Hepatocyte (in vitro differentiated cells): ENCODE measurements around the gene NEURL2. TPM values are rescaled to one million over a fixed set of nuclear protein-coding genes. Genes with fewer than 3 reads are reported as not detected.

Experiments
- DNase-seq: peaks from one replicate; pipeline ENCODE4 v3.0.0-alpha.2; 2016; ENCODE audit warnings: low spot score
- H2AFZ ChIP-seq: fragments of 200-600 bp; sonication (generic); 2 replicates; pipeline ENCODE4 v1.6.0; 2016; ENCODE audit warnings: antibody characterized with exemption, mild to moderate bottlenecking
- H3K27ac ChIP-seq: fragments of 200-600 bp; sonication (generic); 2 replicates; pipeline ENCODE4 v1.5.1; 2016; ENCODE audit warnings: mild to moderate bottlenecking
- H3K27me3 ChIP-seq: fragments of 200-600 bp; sonication (generic); 2 replicates; pipeline ENCODE4 v1.6.1; 2016
- H3K36me3 ChIP-seq: fragments of 200-600 bp; sonication (generic); replicated peaks from 2 replicates; pipeline ENCODE4 v1.5.1; 2016; ENCODE audit warnings: low read depth; ENCODE audit not compliant: insufficient read depth
- H3K4me1 ChIP-seq: fragments of 200-600 bp; sonication (generic); 2 replicates; pipeline ENCODE4 v1.5.1; 2016; ENCODE audit warnings: mild to moderate bottlenecking, moderate library complexity; ENCODE audit not compliant: insufficient read depth
- H3K4me2 ChIP-seq: fragments of 200-600 bp; sonication (generic); 2 replicates; pipeline ENCODE4 v1.6.0; 2016
- H3K4me3 ChIP-seq: fragments of 200-600 bp; sonication (generic); 2 replicates; pipeline ENCODE4 v1.5.1; 2016; ENCODE audit warnings: mild to moderate bottlenecking
- H3K79me2 ChIP-seq: fragments of 200-600 bp; sonication (generic); 2 replicates; pipeline ENCODE4 v1.6.0; 2017; ENCODE audit warnings: mild to moderate bottlenecking
- H3K9me2 ChIP-seq: fragments of 200-600 bp; sonication (generic); replicated peaks from 2 replicates; pipeline ENCODE4 v1.6.0; 2017; ENCODE audit warnings: mild to moderate bottlenecking; ENCODE audit not compliant: insufficient read depth
- H3K9me3 ChIP-seq: fragments of 200-600 bp; sonication (generic); 2 replicates; pipeline ENCODE4 v1.5.1; 2016; ENCODE audit warnings: low read depth, mild to moderate bottlenecking
- H4K20me1 ChIP-seq: fragments of 200-600 bp; sonication (generic); 2 replicates; pipeline ENCODE4 v1.6.0; 2016; ENCODE audit warnings: mild to moderate bottlenecking; ENCODE audit not compliant: insufficient read depth, poor library complexity, severe bottlenecking
- EZH2 ChIP-seq: fragments of 200-600 bp; sonication (generic); IDR thresholded peaks from 2 replicates; pipeline ENCODE4 v1.6.1; 2016; ENCODE audit warnings: antibody characterized with exemption, mild to moderate bottlenecking, borderline replicate concordance
- EZH2phosphoT487 ChIP-seq: fragments of 200-600 bp; sonication (generic); IDR thresholded peaks from one replicate; pipeline ENCODE4 v1.6.1; 2018; ENCODE audit warnings: antibody characterized with exemption, mild to moderate bottlenecking, low read depth, moderate library complexity; ENCODE audit not compliant: unreplicated experiment, severe bottlenecking
- WGBS: methylation state at CpG from one replicate; pipeline ENCODE4 v1.1.6; 2016; ENCODE audit warnings: low lambda C conversion rate; ENCODE audit errors: missing lambda C conversion rate; 5-methylcytosine and 5-hydroxymethylcytosine counted together
- polyA plus RNA-seq: library from polyadenylated mRNA; unstranded; fragments of >200 nt; fragmentation: Nextera tagmentation; extraction: Ambion mirVana; gene quantifications from 2 replicates; pipeline ENCODE4 v1.2.1, GENCODE V29; 2016
- total RNA-seq: library from RNA; depleted of rRNA; stranded (reverse); fragments of >200 nt; gene quantifications from 2 replicates; pipeline ENCODE4 v1.2.3, GENCODE V29; 2014
- TF ChIP-seq, protein P1 (sequence below): fragments of 200-600 bp; sonication (generic); IDR thresholded peaks from 2 replicates; pipeline ENCODE4 v1.5.1; 2016; ENCODE audit warnings: antibody characterized with exemption, mild to moderate bottlenecking; ENCODE audit not compliant: poor library complexity

NEURL2 gene
- total and polyA plus RNA-seq, 2 experiments from 2014 or later, result 11.7 to 12.8 TPM

DNA sequence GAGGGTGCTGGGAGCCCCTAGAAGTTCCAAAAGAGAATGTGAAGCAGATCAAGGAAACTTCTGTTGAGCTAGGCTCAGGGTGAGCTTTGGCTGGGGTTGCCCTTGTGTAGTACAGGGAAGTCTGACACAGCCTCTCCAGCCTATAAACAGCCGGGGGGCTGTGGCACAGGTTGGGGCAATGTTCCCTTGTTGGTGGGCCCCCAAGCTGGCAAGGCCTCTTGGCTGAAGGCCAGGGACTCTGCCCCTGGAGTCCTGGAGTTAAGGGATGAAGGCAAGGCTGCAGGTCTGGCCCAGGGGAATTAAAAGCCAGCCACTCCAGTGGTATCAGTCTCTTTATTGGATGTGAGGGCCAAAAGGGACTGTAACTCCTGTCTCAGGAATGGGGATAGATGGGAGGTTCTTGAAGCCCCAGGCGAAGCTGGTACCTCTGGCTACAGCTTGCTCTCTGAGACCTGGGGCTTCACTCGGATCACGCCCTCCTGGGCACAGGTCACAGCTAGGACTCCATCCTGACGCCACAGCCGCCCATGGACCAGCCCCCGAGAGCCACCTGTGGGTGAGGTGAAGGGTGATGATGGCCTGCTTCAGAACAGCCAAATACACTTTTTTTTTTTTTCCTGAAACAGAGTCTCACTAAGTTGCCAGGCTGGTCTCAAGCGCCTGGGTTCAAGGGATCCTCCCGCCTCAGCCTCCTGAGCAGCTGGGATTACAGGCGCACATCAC, 49.4 kb downstream of the NEURL2 start:
- Histone ChIP-seq H4K20me1 (no peaks in the 10 kb centered on the region), H3K9me2 (no peaks in the 10 kb centered on the region), H3K27ac (no peak overlapping the region), H3K4me1 (peaks cover 3% of the 10 kb centered on the region), H3K9me3 (no peaks in the 10 kb centered on the region), H3K4me2 (no peak overlapping the region), H2AFZ (no peak overlapping the region), H3K36me3 (no peaks in the 10 kb centered on the region), H3K79me2 (peaks cover 4% of the 10 kb centered on the region), H3K27me3 (no peaks in the 10 kb centered on the region), H3K4me3 (no peak overlapping the region)
- 94% methylated on average over 10 of the region's 10 CpGs for WGBS
- TF ChIP-seq, protein P1, sequence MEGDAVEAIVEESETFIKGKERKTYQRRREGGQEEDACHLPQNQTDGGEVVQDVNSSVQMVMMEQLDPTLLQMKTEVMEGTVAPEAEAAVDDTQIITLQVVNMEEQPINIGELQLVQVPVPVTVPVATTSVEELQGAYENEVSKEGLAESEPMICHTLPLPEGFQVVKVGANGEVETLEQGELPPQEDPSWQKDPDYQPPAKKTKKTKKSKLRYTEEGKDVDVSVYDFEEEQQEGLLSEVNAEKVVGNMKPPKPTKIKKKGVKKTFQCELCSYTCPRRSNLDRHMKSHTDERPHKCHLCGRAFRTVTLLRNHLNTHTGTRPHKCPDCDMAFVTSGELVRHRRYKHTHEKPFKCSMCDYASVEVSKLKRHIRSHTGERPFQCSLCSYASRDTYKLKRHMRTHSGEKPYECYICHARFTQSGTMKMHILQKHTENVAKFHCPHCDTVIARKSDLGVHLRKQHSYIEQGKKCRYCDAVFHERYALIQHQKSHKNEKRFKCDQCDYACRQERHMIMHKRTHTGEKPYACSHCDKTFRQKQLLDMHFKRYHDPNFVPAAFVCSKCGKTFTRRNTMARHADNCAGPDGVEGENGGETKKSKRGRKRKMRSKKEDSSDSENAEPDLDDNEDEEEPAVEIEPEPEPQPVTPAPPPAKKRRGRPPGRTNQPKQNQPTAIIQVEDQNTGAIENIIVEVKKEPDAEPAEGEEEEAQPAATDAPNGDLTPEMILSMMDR, result no peak
- no peak for TF ChIP-seq EZH2
- TF ChIP-seq EZH2phosphoT487, result no peak
- no peak for DNase-seq

DNA sequence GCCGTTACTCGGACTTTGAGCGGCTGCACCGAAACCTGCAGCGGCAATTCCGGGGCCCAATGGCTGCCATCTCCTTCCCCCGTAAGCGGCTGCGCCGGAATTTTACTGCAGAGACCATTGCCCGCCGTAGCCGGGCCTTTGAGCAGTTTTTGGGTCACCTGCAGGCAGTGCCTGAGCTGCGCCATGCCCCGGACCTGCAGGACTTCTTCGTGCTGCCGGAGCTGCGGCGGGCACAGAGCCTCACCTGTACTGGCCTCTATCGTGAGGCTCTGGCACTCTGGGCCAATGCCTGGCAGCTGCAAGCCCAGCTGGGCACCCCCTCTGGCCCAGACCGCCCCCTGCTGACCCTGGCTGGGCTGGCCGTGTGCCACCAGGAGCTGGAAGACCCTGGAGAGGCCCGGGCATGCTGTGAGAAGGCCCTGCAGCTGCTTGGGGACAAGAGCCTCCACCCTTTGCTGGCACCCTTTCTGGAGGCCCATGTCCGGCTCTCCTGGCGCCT, 50.3 kb downstream of the NEURL2 start:
- H3K36me3 ChIP-seq, result no peaks in the 10 kb centered on the region
- H4K20me1 ChIP-seq, result no peaks in the 10 kb centered on the region
- H3K9me3 ChIP-seq, result no peaks in the 10 kb centered on the region
- 97% methylated on average over 25 of the region's 25 CpGs for WGBS
- peaks cover 7% of the 10 kb centered on the region for H3K4me1 ChIP-seq
- no peak overlapping the region for H3K4me2 ChIP-seq
- no peaks in the 10 kb centered on the region for H3K27me3 ChIP-seq
- no peaks in the 10 kb centered on the region for H3K9me2 ChIP-seq
- TF ChIP-seq EZH2, result no peak
- TF ChIP-seq EZH2phosphoT487, result no peak
- TF ChIP-seq, protein P1, result no peak
- H3K79me2 ChIP-seq, result peaks cover 4% of the 10 kb centered on the region
- no peak overlapping the region for H3K27ac ChIP-seq
- no peak overlapping the region for H3K4me3 ChIP-seq
- H2AFZ ChIP-seq, result no peak overlapping the region
- DNase-seq, result no peak

Other genes starting within 250 kb of the NEURL2 start
- gene WFDC11, start 221.0 kb downstream of the NEURL2 start, total RNA-seq, result not detected in 2 replicates
- not detected in 2 replicates for gene WFDC11, start 221.0 kb downstream of the NEURL2 start, polyA plus RNA-seq
- gene WFDC13, start 189.2 kb downstream of the NEURL2 start, total RNA-seq, result not detected in 2 replicates
- gene WFDC13, start 189.2 kb downstream of the NEURL2 start, polyA plus RNA-seq, result 0.29 TPM in 1 of 2 replicates, not detected in the other
- 2.6 TPM in 1 of 2 replicates, not detected in the other for gene WFDC10B, start 186.2 kb downstream of the NEURL2 start, total RNA-seq
- 0.62 and 1.9 TPM in 2 replicates for gene WFDC10B, start 186.2 kb downstream of the NEURL2 start, polyA plus RNA-seq
- gene SPINT4, start 168.9 kb downstream of the NEURL2 start, total RNA-seq, result not detected in 2 replicates
- gene SPINT4, start 168.9 kb downstream of the NEURL2 start, polyA plus RNA-seq, result not detected in 2 replicates
- gene WFDC3, start 99.3 kb downstream of the NEURL2 start, total RNA-seq, result 0.72 and 2.6 TPM in 2 replicates
- 9.9 and 16.8 TPM in 2 replicates for gene WFDC3, start 99.3 kb downstream of the NEURL2 start, polyA plus RNA-seq
- 18.8 and 25.2 TPM in 2 replicates for gene DNTTIP1, start 99.3 kb downstream of the NEURL2 start, total RNA-seq
- 60.3 and 65.1 TPM in 2 replicates for gene DNTTIP1, start 99.3 kb downstream of the NEURL2 start, polyA plus RNA-seq
- 21.9 and 26.7 TPM in 2 replicates for gene UBE2C, start 78.6 kb downstream of the NEURL2 start, total RNA-seq
- gene UBE2C, start 78.6 kb downstream of the NEURL2 start, polyA plus RNA-seq, result 46.9 and 49.0 TPM in 2 replicates
- 0.63 TPM in 1 of 2 replicates, not detected in the other for gene TNNC2, start 63.9 kb downstream of the NEURL2 start, total RNA-seq
- gene TNNC2, start 63.9 kb downstream of the NEURL2 start, polyA plus RNA-seq, result 0.51 and 1.8 TPM in 2 replicates
- 19.3 and 30.0 TPM in 2 replicates for gene SNX21, start 57.4 kb downstream of the NEURL2 start, total RNA-seq
- 32.1 and 32.5 TPM in 2 replicates for gene SNX21, start 57.4 kb downstream of the NEURL2 start, polyA plus RNA-seq
- 26.3 and 40.6 TPM in 2 replicates for gene ACOT8, start 33.8 kb downstream of the NEURL2 start, total RNA-seq
- 36.5 and 44.0 TPM in 2 replicates for gene ACOT8, start 33.8 kb downstream of the NEURL2 start, polyA plus RNA-seq
- gene ZSWIM3, start 33.6 kb downstream of the NEURL2 start, total RNA-seq, result 4.3 and 6.2 TPM in 2 replicates
- 1.3 and 4.1 TPM in 2 replicates for gene ZSWIM3, start 33.6 kb downstream of the NEURL2 start, polyA plus RNA-seq
- gene ZSWIM1, start 10.0 kb downstream of the NEURL2 start, total RNA-seq, result 6.4 and 6.9 TPM in 2 replicates
- 4.7 and 5.0 TPM in 2 replicates for gene ZSWIM1, start 10.0 kb downstream of the NEURL2 start, polyA plus RNA-seq
- gene SPATA25, start 3.6 kb downstream of the NEURL2 start, total RNA-seq, result 5.6 TPM in 1 of 2 replicates, not detected in the other
- gene SPATA25, start 3.6 kb downstream of the NEURL2 start, polyA plus RNA-seq, result 0.41 and 1.4 TPM in 2 replicates
- 401 and 425 TPM in 2 replicates for gene CTSA, start 127 bp upstream of the NEURL2 start, total RNA-seq
- gene CTSA, start 127 bp upstream of the NEURL2 start, polyA plus RNA-seq, result 716 and 724 TPM in 2 replicates
- 144 and 176 TPM in 2 replicates for gene PLTP, start 20.9 kb upstream of the NEURL2 start, total RNA-seq
- gene PLTP, start 20.9 kb upstream of the NEURL2 start, polyA plus RNA-seq, result 623 and 823 TPM in 2 replicates
- 9.7 and 11.8 TPM in 2 replicates for gene PCIF1, start 43.5 kb upstream of the NEURL2 start, total RNA-seq
- gene PCIF1, start 43.5 kb upstream of the NEURL2 start, polyA plus RNA-seq, result 26.0 and 32.4 TPM in 2 replicates
- gene ZNF335, start 81.0 kb upstream of the NEURL2 start, total RNA-seq, result 10.8 and 14.9 TPM in 2 replicates
- 12.6 and 23.7 TPM in 2 replicates for gene ZNF335, start 81.0 kb upstream of the NEURL2 start, polyA plus RNA-seq
- gene MMP9, start 117.7 kb upstream of the NEURL2 start, total RNA-seq, result 1.3 and 2.6 TPM in 2 replicates
- gene MMP9, start 117.7 kb upstream of the NEURL2 start, polyA plus RNA-seq, result 4.8 and 7.7 TPM in 2 replicates
- 0.57 TPM in 1 of 2 replicates, not detected in the other for gene SLC12A5, start 138.0 kb upstream of the NEURL2 start, total RNA-seq
- gene SLC12A5, start 138.0 kb upstream of the NEURL2 start, polyA plus RNA-seq, result 3.1 and 4.3 TPM in 2 replicates
- 24.0 and 25.6 TPM in 2 replicates for gene NCOA5, start 198.8 kb upstream of the NEURL2 start, total RNA-seq
- 24.1 and 26.2 TPM in 2 replicates for gene NCOA5, start 198.8 kb upstream of the NEURL2 start, polyA plus RNA-seq
- 2.8 and 3.2 TPM in 2 replicates for gene CD40, start 227.1 kb upstream of the NEURL2 start, total RNA-seq
- gene CD40, start 227.1 kb upstream of the NEURL2 start, polyA plus RNA-seq, result 8.0 and 10.3 TPM in 2 replicates